Pancreas (tissue), 10 donors: Measurements from ENCODE around the gene GADL1. TPM values are rescaled to one million over a fixed set of nuclear protein-coding genes. Genes with fewer than 3 reads are reported as not detected.

Experiments used
- ATAC-seq, 4 donors: fragments of 200-7000 bp; cut with Tn5 transposase; one replicate each; pipeline versions ENCODE4 v1.8.0 to v1.9.1; 2020; ENCODE audit warnings: mild to moderate bottlenecking in 4 of 4, moderate library complexity in 4 of 4
- DNase-seq, 6 donors: peaks; one replicate each; pipeline ENCODE4 v3.0.0-alpha.2; 2020
- FAIRE-seq: peaks from 2 replicates; lab custom pipeline; 2012; peaks lifted over from hg19 to GRCh38; lab: Jason Lieb, UNC
- H3K27ac ChIP-seq, 4 donors: fragments of 200-600 bp; sonication (generic); 1 replicate in 3 of 4; 2 replicates in 1 of 4; pipeline versions ENCODE4 v1.5.0 to v1.8.0; 2020
- H3K27me3 ChIP-seq, 4 donors: fragments of 200-600 bp; one replicate each; pipeline ENCODE4 v1.8.0; 2021
- H3K36me3 ChIP-seq, 3 donors: fragments of 200-600 bp; sonication (generic) in 1 of 3; one replicate each; pipeline versions ENCODE4 v1.5.0 to v1.8.0; 2020 to 2021
- H3K4me1 ChIP-seq, 3 donors: fragments of 200-600 bp; one replicate each; pipeline ENCODE4 v1.8.0; 2021
- H3K4me3 ChIP-seq, 4 donors: fragments of 200-600 bp; sonication (generic) in 2 of 4; one replicate each; pipeline versions ENCODE4 v1.5.0 to v1.8.0; 2020 to 2021
- H3K9me3 ChIP-seq, 4 donors: fragments of 200-600 bp; one replicate each; pipeline ENCODE4 v1.8.0; 2021
- CTCF ChIP-seq, 4 donors: fragments of 200-600 bp; sonication (generic) in 3 of 4; IDR thresholded peaks; one replicate each; pipeline versions ENCODE4 v1.5.0 to v1.8.0; 2021; ENCODE audit warnings: antibody characterized with exemption in 4 of 4
- WGBS, 2 donors: extraction: QIAGEN DNeasy Blood & Tissue Kit; methylation state at CpG; one replicate each; pipeline ENCODE4 v1.1.7; 2013; 5-methylcytosine and 5-hydroxymethylcytosine counted together
- intact Hi-C, 3 donors: fragments of 100-400 bp; cut with DNase I; formaldehyde crosslinking; loops; one replicate each; pipeline versions ENCODE4 v1.11.1 to v1.14.2; 2022
- polyA plus RNA-seq, 2 donors: library from polyadenylated mRNA; stranded (reverse); fragments of 200-250 nt; gene quantifications; one replicate each; pipeline ENCODE4 v1.2.3, GENCODE V29; 2013
- total RNA-seq, 6 donors: library from RNA; stranded (reverse); fragmentation: NEBNext Ultra II Directional in 4 of 6; extraction: Animal tissue kit (Norgen Biotek cat#: 25700) in 4 of 6; gene quantifications; one replicate each; pipeline versions ENCODE4 v1.2.1 to v1.2.4, GENCODE V29; 2021 to 2023
- donor health status: healthy with polysubstance abuse.
- donor health status: DM: no; HTN: no; CAD: no; lungs with moderate emphysema.
- donor health status: DM: no; HTN: no; CAD: no.
- donor health status: control.
- donor health status: control.
- donor health status: Bipolar disorder and iron deficiency.
- donor health status: DM: yes; HTN: yes; CAD: no.
- donor health status: DM: no; HTN: no; CAD: no.
- donor health status: DM: no; HTN: no; CAD: no.
- donor health status: DM: yes; HTN: yes; CAD: no.

The GADL1 gene
- total and polyA plus RNA-seq, 8 donors = 0.07 TPM; not detected in 7

- 75 to 84% methylated on average over 9 of the region's 9 CpGs for WGBS, 2 donors
- DNase-seq = no peak
These were observed 189.2 kb downstream of the GADL1 start for GRCh38 chr3:30704931-30705890.

GRCh38 chr3:30702828-30703397 is 191.5 kb downstream of the GADL1 start:
- Histone ChIP-seq H3K4me1 (no peaks in the 10 kb centered on the region), H3K9me3 (no peaks in the 10 kb centered on the region), H3K36me3 (no peaks in the 10 kb centered on the region), H3K27me3 (no peaks in the 10 kb centered on the region), H3K27ac (no peak overlapping the region), H3K4me3 (no peak overlapping the region)
- ATAC-seq (no peak), DNase-seq (no peak), FAIRE-seq (no peak)
- WGBS, 2 donors = 90 to 93% methylated on average over 2 of the region's 2 CpGs
- intact Hi-C loops = no loop called here
- TF ChIP-seq CTCF (IDR thresholded peaks at IDR 0.05) = no peak

More at GRCh38 chr3:30704931-30705890, 189.2 kb downstream of the GADL1 start:
- H3K4me1 ChIP-seq = no peaks in the 10 kb centered on the region
- no peak for TF ChIP-seq CTCF (IDR thresholded peaks at IDR 0.05)
- no peaks in the 10 kb centered on the region for H3K27me3 ChIP-seq
- no peak overlapping the region for H3K27ac ChIP-seq
- intact Hi-C loops = no loop called here
- no peaks in the 10 kb centered on the region for H3K36me3 ChIP-seq
- H3K9me3 ChIP-seq = no peaks in the 10 kb centered on the region
- no peak overlapping the region for H3K4me3 ChIP-seq
- ATAC-seq (no peak), FAIRE-seq (no peak)

GRCh38 chr3:30702038-30702827 is 192.2 kb downstream of the GADL1 start:
- intact Hi-C loops = no loop called here
- H3K36me3 ChIP-seq = no peaks in the 10 kb centered on the region
- no peak for ATAC-seq
- no peak for FAIRE-seq
- no peak overlapping the region for H3K27ac ChIP-seq
- no peak for TF ChIP-seq CTCF (IDR thresholded peaks at IDR 0.05)
- H3K27me3 ChIP-seq = no peaks in the 10 kb centered on the region
- DNase-seq = no peak
- H3K9me3 ChIP-seq = no peaks in the 10 kb centered on the region
- no peak overlapping the region for H3K4me3 ChIP-seq
- H3K4me1 ChIP-seq = no peaks in the 10 kb centered on the region

- no peak overlapping the region for H3K27ac ChIP-seq
- no peaks in the 10 kb centered on the region for H3K27me3 ChIP-seq
- DNase-seq (no peak), ATAC-seq (no peak), FAIRE-seq (no peak)
- whole genome bisulfite sequencing, 2 donors = 85 to 88% methylated on average over 3 of the region's 3 CpGs
- no peaks in the 10 kb centered on the region for H3K9me3 ChIP-seq
- peaks cover 8 to 10% (median 10%) of the 10 kb centered on the region in 3 donors for H3K4me1 ChIP-seq
- no peaks in the 10 kb centered on the region for H3K36me3 ChIP-seq
- H3K4me3 ChIP-seq = no peak overlapping the region
- no peak for TF ChIP-seq CTCF (IDR thresholded peaks at IDR 0.05)
- intact Hi-C loops = no loop called here
These were observed 193.6 kb downstream of the GADL1 start for GRCh38 chr3:30700702-30701321.
